GM21515 (cell line): ENCODE data around the gene PTPRE.

ENCODE experiments used
- ATAC-seq: cut with Tn5 transposase; IDR thresholded peaks from one replicate; pipeline ENCODE4 v1.9.1; 2021; ENCODE audit not compliant: unreplicated experiment

PTPRE gene

DNA sequence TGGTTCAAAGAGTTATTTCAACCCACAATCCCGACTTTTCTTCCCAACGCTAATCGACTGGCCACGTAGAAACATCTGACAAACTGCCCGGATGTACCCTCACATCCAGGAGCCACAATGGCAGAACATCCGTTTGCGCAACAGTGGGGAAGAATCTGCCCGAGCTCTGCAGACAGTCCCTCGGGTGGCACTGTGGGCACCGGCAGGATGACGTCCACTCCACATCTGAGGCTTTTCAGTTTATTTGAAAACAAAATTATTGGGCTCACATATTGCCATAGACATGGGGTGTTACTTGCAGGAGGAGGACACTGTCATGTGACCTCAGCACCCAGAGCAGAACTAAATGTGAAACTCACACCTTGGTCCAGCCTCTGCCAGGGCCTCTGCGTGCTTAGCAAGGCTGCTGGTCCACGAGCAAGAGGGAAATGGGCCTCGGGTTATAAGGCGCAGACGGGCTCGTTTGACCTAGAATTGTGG is 135.3 kb downstream of the PTPRE start:
- ATAC-seq = no peak

DNA sequence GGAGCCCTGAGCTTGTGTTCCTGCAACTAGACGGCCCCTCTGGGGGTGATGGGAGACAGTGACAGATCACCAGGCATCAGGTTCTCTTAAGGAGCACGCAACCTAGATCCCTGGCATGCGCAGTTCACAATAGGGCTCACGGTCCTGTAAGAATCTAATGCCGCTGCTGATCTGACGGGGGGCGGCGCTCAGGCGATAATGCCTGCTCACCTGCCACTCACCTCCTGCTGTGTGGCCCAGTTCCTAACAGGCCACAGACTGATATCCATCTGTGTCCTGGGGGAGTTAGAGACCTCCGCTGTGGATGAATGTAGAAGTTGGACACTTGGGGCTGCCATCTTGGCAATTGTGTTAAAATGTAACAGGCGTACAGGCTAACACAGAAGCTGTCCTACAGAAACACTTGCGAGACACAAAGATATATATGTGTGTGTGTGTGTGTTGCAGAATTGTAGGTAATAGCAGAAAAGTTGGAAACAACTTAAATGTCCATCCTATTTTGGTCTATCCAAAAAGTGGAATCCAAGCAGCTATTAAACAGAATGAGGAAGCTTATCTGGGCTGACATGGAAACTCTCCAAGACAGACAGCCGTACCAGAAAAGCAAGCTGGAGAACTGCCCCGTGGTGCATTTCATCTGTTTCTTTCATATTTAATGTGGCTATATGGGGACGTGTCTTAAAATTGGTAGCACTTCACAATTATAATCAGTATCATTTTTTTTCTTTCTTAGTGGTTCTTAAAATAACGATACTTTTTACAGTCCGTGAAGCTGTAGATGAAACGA is 136.5 kb downstream of the PTPRE start:
- no peak for ATAC-seq

DNA sequence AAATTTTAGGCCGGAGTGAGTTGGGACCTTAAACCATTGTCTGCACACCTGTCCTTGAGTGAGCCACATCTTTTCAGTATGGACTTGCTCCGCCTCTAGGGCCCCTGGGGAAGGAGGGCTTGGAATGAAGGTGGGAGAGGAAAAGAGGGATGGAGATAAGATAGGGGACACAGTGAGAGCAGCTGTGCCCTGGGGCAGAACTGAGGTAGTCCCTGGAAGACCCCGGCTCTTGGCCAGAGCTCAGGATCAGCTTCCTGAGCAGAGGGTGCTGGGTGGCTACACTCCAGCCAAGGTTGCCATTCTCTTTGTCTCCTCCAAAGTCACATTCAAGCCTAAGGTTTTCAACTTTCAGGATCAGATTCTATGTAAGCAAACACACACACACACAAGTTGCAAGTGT is 137.3 kb downstream of the PTPRE start:
- no peak for ATAC-seq

DNA sequence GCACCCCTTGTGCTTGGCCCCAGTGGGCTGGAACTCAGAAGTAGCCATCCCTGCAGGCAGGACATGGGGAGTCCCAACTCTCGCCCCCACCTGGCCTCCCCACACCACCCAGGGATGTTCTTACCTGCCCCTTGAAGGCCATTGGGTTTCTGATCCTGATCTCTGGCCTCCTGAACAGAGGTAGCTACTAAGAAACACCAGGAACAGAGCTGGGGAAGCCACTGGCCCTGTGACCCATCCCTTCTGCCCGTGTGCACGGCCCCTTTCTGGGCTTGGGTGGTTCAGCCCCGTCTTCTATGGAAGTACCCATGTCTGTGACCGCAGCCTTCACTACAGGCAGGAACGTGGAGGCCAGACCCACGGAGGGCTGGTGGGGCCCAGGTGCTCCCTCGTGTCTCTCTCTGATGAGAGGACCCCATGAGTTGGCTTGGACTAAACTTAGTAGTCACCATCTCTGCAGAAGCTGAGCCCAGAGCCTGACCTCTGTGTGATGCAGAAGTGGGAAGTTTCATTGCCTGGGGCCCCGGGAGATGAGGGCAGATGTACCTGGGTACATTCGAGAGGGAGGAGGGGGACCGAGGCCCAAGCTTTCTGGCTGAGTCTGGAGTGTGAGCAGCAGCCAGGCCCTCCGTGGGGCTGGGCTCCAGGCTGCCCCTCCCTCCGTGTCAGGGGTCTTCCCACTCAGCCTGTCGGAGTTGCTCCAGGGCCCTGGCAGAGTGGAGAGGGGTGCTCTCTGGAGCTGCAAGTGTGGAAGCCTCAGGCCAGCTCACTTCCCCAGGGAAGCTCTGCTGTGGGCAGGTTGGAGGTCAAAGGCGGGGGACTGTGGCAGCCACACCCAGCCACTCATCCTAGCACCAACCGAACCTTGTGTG is 138.3 kb downstream of the PTPRE start:
- ATAC-seq = no peak

DNA sequence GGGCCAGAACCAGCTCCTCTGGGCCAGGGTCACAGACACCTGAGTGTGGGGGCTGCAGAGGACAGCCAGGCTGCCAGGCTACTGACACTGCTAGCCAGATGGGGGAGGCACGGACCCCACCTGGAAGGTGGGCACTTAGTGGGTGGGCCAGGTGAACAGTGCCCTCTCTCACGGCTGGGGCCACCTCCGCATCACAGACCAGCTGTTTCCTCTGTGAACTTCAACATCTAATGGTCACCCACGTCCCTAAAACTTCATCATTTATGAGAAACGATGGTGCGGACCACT is 138.9 kb downstream of the PTPRE start:
- no peak for ATAC-seq

DNA sequence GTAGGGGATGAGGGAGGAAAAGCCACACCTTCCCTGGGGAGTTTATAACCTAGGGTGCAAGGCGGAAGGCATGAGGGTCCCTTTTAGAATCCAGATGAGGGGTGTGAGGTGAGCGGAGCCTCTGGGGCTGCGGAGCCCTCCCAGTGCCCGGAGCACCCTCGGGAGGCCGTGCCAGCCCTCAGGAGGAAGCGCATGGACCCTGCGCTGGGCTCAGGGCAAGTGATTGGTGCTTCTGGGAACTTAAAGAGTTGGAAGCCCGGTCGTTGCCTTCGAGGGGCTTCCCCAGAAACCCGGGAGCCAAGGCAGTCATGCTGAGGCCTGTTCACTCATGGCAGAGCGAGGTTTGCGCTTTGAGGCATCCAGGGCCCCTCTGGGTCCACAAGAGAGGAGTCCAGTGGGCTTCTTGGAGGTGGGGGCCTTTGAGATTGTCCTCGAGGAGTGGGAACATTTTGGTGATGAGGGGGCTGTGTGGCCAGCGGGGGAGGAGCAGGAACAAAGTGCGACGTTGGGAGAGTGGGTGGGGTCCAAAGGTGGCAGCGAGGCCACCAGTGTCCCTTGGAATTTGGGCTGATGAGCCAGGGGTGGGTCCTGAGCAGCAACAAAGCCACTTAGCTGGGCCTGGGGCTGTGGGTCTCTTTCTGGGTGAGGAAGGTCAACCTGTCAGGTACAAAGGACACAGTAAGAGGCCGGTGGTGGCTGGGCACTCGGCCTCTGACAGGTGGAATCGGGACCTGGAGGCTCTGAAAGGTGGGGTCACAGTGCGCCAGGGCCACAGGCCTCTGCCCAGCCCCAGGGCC is 139.5 kb downstream of the PTPRE start:
- no peak for ATAC-seq

DNA sequence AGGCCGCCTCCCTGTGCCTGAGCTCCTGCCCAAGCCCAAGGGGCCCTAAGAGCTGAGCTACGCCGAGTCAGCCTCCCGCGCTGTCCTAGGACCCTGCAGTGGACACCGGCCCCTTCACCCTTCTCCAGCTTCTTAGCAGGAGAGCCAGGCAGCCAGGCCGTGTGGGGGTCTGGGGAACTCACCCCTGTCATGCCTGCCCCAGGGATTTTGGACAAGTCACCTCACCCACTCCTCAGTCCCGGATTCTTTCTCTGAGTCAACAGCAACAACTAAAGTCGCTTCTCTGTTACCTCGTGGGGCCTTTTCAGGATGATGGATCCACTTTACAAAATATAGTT is 140.0 kb downstream of the PTPRE start:
- peak; percentile 0 for ATAC-seq

DNA sequence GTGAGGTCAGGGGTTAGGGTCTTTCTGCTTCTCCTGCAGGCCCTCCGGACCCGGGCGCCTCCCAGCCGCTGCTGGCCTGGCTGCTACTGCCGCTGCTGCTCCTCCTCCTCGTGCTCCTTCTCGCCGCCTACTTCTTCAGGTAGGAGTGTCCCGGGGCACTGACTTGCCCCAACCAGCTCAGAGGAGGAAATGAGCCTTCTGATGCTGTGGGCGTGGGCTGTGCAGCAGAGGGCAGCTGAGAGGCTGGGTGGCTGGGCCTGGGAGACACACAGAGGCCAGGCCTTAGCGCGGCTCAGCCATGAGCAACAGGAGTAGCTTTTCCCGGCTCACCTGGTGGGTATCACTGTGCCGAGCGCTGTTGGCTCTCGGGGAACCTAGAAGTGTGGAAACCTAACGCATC is 140.4 kb downstream of the PTPRE start:
- peak; percentile 99 for ATAC-seq

DNA sequence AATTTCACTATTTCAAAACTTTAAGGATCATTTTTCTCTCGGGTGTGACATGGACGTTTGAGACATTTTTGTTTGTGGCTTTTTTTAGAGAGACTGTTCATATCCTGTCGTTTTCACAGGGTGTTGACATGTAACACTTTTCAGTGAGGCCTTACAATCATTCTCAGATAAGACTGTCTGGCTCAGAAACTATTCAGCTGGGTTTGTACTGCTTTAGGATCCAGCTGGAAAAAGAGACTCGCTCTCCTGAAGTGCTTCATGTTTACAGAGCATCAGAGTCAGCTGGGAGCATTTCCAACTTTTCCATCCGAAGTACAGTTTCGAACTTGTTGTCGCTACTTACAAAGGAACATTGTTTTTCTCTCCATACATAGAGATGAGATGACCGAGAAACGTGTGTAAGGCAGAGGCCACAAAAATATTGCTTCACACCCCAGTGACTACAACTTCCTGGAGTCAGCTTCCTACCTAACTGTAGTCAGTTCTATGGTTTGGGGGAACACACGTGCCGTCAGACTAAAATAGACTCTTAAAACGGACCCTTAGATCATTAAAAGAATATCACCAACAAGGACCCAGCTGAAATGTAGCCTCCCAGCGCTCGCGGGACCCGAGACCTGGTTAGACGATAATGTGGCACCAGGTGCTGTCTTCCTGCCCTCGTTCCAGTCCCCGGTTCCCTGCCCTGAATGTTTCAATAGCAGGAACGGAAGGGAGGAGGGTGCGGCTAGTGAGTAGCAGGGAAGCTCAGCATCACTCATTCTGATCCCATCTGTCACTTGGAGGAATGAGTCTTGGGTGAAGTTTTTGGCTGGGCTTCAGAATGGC is 141.3 kb downstream of the PTPRE start:
- peak; percentile 41 for ATAC-seq

DNA sequence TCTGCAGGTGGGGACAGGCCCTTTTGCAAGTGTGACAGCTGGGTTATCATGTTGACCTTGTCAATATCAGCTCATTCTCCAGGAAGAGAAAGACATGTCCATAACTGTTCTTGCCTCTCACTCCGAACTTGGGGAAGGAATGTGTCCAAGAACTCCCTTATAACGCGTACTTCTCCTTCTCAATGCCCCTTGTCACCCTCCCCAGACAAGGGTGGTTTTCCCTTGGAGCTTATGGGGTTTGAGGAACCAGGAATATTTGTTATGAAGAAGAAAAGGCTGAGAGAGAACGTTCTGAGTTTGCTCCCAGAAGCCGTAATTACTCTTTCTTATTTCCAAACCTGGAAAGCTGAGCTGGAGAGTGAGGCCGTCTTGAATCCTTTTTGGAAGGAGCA is 141.9 kb downstream of the PTPRE start:
- no peak for ATAC-seq

DNA sequence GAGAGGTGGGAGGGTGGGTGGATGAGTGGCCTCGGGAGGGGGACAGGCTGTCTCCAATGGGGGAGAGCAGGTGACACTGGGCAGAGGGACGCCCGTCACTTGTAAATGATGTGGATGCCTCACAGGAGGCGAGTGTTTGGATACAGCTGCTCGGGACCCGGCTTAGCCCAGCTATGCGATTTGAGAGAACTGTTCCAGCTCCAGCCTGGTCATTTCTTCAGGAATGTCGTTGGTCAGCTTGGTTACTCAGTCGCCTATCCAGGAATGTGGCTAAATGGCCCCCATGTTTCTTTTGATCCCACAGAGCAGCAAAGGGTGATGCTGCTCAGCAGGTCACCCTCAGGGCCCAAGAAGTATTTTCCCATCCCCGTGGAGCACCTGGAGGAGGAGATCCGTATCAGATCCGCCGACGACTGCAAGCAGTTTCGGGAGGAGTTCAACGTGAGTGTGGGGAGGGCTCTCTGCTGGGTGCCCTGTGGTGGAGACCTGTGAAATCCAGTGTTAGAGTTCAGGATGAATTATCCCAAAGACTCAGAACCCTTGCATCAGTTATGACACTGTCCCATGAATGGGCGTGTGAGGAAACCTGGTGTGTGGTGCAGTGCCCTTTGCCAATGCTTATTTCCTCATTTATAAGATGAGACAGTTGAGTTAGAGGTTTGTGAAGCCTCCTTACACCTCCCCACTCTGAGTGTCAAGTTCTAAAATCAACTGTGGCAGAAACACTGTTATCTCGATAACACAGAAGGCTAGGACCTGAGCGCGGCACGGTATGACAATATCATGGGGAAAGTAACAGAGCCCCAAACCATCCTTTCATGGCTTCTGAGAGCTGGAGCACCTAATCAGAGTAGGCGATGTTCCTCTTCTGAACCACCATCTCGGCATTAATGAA is 142.6 kb downstream of the PTPRE start:
- ATAC-seq = no peak

DNA sequence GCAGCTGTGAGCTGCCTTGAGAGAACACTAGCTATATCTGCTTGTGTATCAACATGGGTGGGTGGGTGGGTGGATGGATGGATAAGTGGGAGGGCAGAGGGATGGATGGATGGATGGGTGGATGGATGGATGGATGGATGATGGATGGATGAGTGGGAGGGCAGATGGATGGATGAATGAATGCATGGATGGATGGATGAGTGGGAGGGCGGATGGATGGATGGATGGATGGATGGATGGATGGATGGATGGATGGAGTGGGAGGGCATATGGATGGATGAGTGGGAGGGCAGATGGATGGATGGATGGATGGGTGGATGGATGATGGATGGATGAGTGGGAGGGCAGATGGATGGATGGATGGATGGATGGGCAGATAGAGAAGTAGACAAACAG is 143.2 kb downstream of the PTPRE start:
- ATAC-seq = no peak

DNA sequence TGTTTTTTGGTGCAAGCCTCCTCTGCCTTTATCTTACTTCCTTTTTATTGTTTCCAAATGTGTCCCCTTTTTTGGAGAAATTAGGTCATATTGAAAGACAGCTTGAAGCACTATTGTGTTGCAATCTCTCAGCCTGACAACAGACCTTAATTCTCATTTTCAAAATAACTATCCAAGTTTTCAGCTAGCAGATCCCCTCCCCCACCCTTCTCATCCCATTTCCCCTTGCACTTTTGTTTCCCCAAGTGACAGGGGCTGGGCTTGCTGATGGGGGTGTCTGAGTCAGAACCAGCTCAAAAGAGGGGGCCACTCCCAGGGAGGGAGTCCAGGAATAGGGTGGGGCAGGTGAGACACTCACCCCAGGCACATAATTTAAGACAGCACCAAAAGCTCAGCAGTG is 144.0 kb downstream of the PTPRE start:
- ATAC-seq = no peak

DNA sequence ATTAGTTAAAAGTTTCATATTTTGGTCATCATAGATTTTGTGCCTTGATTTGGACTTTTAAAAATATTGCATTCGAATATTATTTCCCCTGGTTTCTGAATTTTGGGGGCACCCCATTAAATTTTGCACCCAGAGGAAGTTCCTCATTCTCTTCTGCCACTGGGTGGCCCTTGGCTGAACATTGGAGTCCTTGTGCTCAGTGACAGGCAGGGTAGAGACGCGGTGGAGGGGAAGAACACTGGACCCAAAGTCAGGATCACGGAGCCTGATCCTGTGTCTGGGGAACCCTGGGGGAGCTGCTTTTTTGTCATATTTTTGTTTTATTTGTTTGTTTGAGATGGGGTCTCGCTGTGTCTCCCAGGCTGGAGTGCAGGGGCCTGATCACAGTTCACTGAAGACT is 144.6 kb downstream of the PTPRE start:
- ATAC-seq = no peak

DNA sequence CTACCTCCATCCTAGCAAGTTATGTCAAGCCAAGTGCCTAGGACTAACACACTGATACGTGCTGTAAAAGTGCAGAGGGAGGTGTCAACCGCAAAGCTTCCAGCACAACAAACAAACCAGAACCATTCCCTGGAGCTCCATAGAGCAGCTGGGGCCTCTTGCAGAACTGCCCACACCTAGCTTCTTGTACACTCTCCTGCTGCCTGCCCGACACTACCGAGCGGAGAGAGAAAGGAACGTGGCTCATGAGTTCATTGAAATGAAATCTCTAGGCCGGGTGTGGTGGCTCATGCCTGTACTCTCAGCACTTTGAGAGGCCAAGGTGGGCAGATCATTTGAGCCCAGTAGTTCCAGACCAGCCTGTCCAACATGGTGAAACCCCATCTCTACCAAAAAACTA is 145.8 kb downstream of the PTPRE start:
- no peak for ATAC-seq

DNA sequence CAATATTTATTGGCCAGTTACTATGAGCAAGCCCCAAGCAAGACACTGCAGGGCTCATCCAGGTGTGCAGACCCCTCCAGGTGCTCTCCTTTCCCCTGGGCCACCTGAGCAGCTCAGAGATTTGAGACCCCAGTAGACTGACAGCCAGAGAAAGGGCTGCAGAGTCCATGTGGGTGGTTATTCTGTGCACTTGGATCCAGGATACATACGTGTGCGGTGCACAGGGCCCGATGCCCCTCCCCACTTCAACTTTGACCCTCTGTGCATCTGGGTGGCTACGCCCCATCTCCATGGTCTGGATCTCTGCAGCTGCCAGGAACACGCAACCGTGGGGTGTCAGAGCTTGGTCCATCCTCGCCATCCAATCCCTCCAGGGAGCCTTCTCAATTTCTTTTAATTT is 146.5 kb downstream of the PTPRE start:
- no peak for ATAC-seq

DNA sequence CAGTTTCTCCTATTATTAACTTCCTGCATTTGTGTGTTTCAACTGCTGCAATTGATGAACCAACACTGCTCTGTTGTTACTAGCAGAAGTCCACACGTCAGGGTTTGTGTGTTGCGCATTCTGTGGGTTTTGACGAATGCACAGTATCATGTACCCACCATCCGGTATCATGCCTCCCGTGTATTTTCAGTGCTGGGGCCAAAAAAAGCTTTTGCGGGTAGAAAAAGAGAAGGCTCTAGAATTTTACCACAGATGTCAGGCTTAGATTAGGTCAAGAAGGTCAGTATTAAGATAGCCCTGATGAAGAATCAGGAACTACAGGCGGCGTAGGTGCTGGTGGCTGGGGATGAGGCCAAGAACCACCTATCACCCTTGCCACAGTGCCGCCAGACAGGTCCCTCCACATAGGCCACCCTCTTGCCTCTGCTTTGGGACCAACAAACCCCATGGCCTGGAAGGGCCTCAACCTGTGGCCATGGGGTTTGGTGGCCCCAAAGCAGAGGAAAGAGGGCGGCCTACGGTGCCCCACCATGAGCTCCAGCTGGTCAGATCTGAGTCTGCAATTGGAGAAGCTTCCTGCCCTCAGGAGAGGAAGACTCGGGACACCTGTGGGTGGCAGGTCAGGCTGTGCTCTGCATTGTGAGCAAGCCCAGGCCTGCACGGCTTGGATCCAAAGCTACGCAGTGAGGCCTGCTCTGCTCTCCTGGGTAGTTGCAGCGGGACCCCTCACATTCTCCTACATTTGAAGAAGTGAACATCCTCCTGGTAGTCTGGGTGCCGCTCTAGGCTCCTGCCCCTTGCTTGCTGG is 147.5 kb downstream of the PTPRE start:
- ATAC-seq = no peak

DNA sequence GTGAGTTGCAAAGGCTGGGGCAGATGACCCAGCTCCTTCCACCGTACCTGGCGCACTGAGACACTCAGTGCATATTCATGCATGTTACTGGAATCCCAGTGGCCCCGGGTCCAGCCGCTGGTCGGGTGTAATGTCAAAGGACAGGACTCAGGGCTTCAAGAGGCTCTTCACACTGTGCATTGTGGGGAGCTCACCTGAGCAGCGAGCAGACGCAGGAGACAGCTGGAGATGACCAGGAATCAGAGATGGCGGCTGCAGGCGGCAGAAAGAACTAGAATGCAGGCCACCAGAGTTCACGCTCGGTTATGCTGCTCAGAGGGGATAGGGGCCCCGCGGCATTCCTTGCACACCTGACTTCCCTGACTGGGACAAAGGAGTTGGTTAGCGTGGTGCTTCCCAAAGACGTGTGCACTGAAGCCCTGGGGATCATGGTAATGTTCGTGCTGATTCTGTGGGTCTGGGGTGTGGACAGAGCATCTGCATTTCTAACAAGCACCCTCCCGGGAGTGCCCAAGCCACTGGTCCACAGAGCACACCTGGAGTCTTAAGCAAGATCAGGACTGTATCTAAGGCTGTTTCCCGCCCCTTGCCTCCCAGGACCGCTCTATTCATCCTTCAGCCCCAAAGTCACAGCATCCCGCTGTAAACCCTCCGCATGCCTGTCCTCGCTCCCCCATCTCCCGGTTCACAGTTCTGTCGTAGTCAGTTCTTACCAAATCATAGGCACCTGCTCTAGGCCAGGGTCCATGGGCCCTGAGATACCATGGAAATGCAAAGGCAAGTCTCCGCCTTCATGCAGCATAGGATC is 148.4 kb downstream of the PTPRE start:
- no peak for ATAC-seq
